ENCODE measurements around the gene RFESD. TPM values are rescaled to one million over a fixed set of nuclear protein-coding genes. Genes with fewer than 3 reads are reported as not detected.

Gene RFESD
- polyA plus RNA-seq, 1 of the 3 experiments (the other 2 are of a cell fraction) = 1.8 TPM

GRCh38 chr5:95619096-95619495 lies 27.5 kb upstream of the RFESD start:
- H3K9me2 ChIP-seq = no peaks in the 10 kb centered on the region
- H3K36me3 ChIP-seq (replicated peaks in 1 of 2; ENCODE audit: control insufficient read depth in 1 of 2, insufficient read depth in 2 of 2, low read length in 1 of 2) = no peaks in the 10 kb centered on the region
- H3K4me3 ChIP-seq (ENCODE audit: low read depth in 2 of 2, low read length in 1 of 2) = no peak overlapping the region
- H3K9me3 ChIP-seq = no peaks in the 10 kb centered on the region
- H3K9ac ChIP-seq = no peak overlapping the region
- TF ChIP-seq, protein P1, sequence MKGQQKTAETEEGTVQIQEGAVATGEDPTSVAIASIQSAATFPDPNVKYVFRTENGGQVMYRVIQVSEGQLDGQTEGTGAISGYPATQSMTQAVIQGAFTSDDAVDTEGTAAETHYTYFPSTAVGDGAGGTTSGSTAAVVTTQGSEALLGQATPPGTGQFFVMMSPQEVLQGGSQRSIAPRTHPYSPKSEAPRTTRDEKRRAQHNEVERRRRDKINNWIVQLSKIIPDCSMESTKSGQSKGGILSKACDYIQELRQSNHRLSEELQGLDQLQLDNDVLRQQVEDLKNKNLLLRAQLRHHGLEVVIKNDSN (IDR thresholded peaks at IDR 0.05; ENCODE audit: borderline replicate concordance, low read depth) = no peak
- TF ChIP-seq RCOR1 (IDR thresholded peaks at IDR 0.05; ENCODE audit: low read length) = no peak
- TF ChIP-seq MAX (IDR thresholded peaks at IDR 0.05; ENCODE audit: low read depth) = no peak
- no peak for TF ChIP-seq NFIC (IDR thresholded peaks at IDR 0.05; ENCODE audit: borderline replicate concordance)
- TF ChIP-seq ZBTB33 (IDR thresholded peaks at IDR 0.05; ENCODE audit: borderline replicate concordance, low read depth) = no peak
- TF ChIP-seq SMC3 (IDR thresholded peaks at IDR 0.05; ENCODE audit: low read depth, low read length) = no peak
- no peak for TF ChIP-seq TAF1 (IDR thresholded peaks at IDR 0.05; ENCODE audit: borderline replicate concordance, low read depth, low read length)
- TF ChIP-seq, protein P2, sequence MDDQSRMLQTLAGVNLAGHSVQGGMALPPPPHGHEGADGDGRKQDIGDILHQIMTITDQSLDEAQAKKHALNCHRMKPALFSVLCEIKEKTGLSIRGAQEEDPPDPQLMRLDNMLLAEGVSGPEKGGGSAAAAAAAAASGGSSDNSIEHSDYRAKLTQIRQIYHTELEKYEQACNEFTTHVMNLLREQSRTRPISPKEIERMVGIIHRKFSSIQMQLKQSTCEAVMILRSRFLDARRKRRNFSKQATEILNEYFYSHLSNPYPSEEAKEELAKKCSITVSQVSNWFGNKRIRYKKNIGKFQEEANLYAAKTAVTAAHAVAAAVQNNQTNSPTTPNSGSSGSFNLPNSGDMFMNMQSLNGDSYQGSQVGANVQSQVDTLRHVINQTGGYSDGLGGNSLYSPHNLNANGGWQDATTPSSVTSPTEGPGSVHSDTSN (IDR thresholded peaks at IDR 0.05) = no peak
- no peak for TF ChIP-seq EZH2phosphoT487 (IDR thresholded peaks at IDR 0.05; ENCODE audit: borderline replicate concordance, low read depth)
- TF ChIP-seq FOXJ3 (CRISPR knock-in tag; IDR thresholded peaks at IDR 0.05) = no peak
- no peak for TF ChIP-seq POLR2AphosphoS5 (IDR thresholded peaks at IDR 0.05; ENCODE audit: low read depth, low read length)
- TF ChIP-seq IRF3 (IDR thresholded peaks at IDR 0.05; ENCODE audit: low read depth, low read length) = no peak
- H3K4me1 ChIP-seq (ENCODE audit: control insufficient read depth in 1 of 2, insufficient read depth in 2 of 2, low read depth in 1 of 2, low read length in 1 of 2) = peaks cover 0 to 3% of the 10 kb centered on the region in 2 experiments; a peak in 2 of 4 replicates
- no peak overlapping the region for H3K27ac ChIP-seq (ENCODE audit: low read depth in 2 of 2, low read length in 1 of 2)
- no peaks in the 10 kb centered on the region for H3K79me2 ChIP-seq (ENCODE audit: insufficient read depth)
- ChIA-PET CTCF (no interaction called here), POLR2A (no interaction called here)
- H3F3A ChIP-seq (replicated peaks; ENCODE audit: insufficient read depth) = no peaks in the 10 kb centered on the region
- WGBS (ENCODE audit: low lambda C conversion rate) = 97% methylated on average over 4 of the region's 4 CpGs
- no peak overlapping the region for H3K4me2 ChIP-seq
- H2AFZ ChIP-seq (ENCODE audit: low read depth) = peak overlapping the region; percentile 12; the same call in 1 of the 2 replicates
- H3K27me3 ChIP-seq (ENCODE audit: insufficient read depth) = no peaks in the 10 kb centered on the region
- no peaks in the 10 kb centered on the region for H4K20me1 ChIP-seq (ENCODE audit: insufficient read depth)
- DNase-seq = no peak
